ENCODE results near the gene SLC25A45.
A peak's percentile ranks its signal among the peaks of the same experiment; 100 is the strongest.
"Not testable (repeated sequence)": the region's sequence is repeated elsewhere in the genome, so short reads cannot be mapped to it uniquely, and the experiment has no call there.

The SLC25A45 gene

GRCh38 chr11:65418431-65418680 is 35.9 kb upstream of the SLC25A45 start:
- Mint-ChIP-seq H3K9me3 (no peaks in the 10 kb centered on the region), H3K4me3 (peak overlapping the region; percentile 100), H3K27me3 (no peaks in the 10 kb centered on the region), H3K4me1 (ENCODE audit: low read depth in 2 of 2) (peaks cover 59 to 62% of the 10 kb centered on the region in 2 donors), H3K27ac (peak overlapping the region; percentile 99), H3K36me3 (ENCODE audit: insufficient read depth) (peaks cover 62% of the 10 kb centered on the region)
- no peak for ATAC-seq (replicated peaks)
- DNase-seq: no peak

GRCh38 chr11:65417702-65418430 is 35.4 kb upstream of the SLC25A45 start:
- Mint-ChIP-seq H3K9me3 (no peaks in the 10 kb centered on the region), H3K27me3 (no peaks in the 10 kb centered on the region), H3K27ac (peak overlapping the region; percentile 99), H3K36me3 (ENCODE audit: insufficient read depth) (peaks cover 58% of the 10 kb centered on the region), H3K4me3 (peak overlapping the region; percentile 100), H3K4me1 (ENCODE audit: low read depth in 2 of 2) (peaks cover 56 to 58% of the 10 kb centered on the region in 2 donors)
- no peak for ATAC-seq (replicated peaks)
- peak in 1 of 3 experiments; percentile 38 for DNase-seq

GRCh38 chr11:65416841-65417701 is 34.6 kb upstream of the SLC25A45 start:
- Mint-ChIP-seq H3K27me3 (no peaks in the 10 kb centered on the region), H3K4me3 (peak overlapping the region; percentile 100), H3K27ac (peak overlapping the region; percentile 99), H3K36me3 (ENCODE audit: insufficient read depth) (peaks cover 58% of the 10 kb centered on the region), H3K9me3 (no peaks in the 10 kb centered on the region), H3K4me1 (ENCODE audit: low read depth in 2 of 2) (peaks cover 51 to 52% of the 10 kb centered on the region in 2 donors)
- ATAC-seq (replicated peaks): no peak
- no peak for DNase-seq

- Mint-ChIP-seq H3K4me3 (peak overlapping the region; percentile 100), H3K27ac (peak overlapping the region; percentile 99), H3K4me1 (ENCODE audit: low read depth in 2 of 2) (peaks cover 50 to 51% of the 10 kb centered on the region in 2 donors), H3K27me3 (no peaks in the 10 kb centered on the region), H3K9me3 (no peaks in the 10 kb centered on the region), H3K36me3 (ENCODE audit: insufficient read depth) (peaks cover 58% of the 10 kb centered on the region)
- DNase-seq (peak; percentile 92 to 94 (median 92)), ATAC-seq (replicated peaks) (peak; percentile 51)
Observed at GRCh38 chr11:65416341-65416824, 33.9 kb upstream of the SLC25A45 start.

GRCh38 chr11:65415499-65416340 is 33.3 kb upstream of the SLC25A45 start:
- Mint-ChIP-seq H3K4me3 (peak overlapping the region; percentile 100), H3K27me3 (no peaks in the 10 kb centered on the region), H3K27ac (peak overlapping the region; percentile 99), H3K36me3 (ENCODE audit: insufficient read depth) (peaks cover 54% of the 10 kb centered on the region), H3K9me3 (no peaks in the 10 kb centered on the region), H3K4me1 (ENCODE audit: low read depth in 2 of 2) (peaks cover 45 to 48% of the 10 kb centered on the region in 2 donors)
- ATAC-seq (replicated peaks): no peak
- DNase-seq: no peak

- no peak overlapping the region for H3K27ac Mint-ChIP-seq
- no peak overlapping the region for H3K4me3 Mint-ChIP-seq
- DNase-seq (no peak), ATAC-seq (replicated peaks) (no peak)
- H3K36me3 Mint-ChIP-seq (ENCODE audit: insufficient read depth): peaks cover 54% of the 10 kb centered on the region
- peaks cover 39 to 40% of the 10 kb centered on the region in 2 donors for H3K4me1 Mint-ChIP-seq (ENCODE audit: low read depth in 2 of 2)
- no peaks in the 10 kb centered on the region for H3K27me3 Mint-ChIP-seq
- no peaks in the 10 kb centered on the region for H3K9me3 Mint-ChIP-seq
Observed at GRCh38 chr11:65414776-65415498, 32.5 kb upstream of the SLC25A45 start.

GRCh38 chr11:65413077-65413664 is 30.7 kb upstream of the SLC25A45 start:
- not testable (repeated sequence) for H3K27ac Mint-ChIP-seq; H3K9me3 Mint-ChIP-seq; H3K27me3 Mint-ChIP-seq; DNase-seq; H3K4me3 Mint-ChIP-seq; ATAC-seq (replicated peaks)
- Mint-ChIP-seq H3K36me3 (ENCODE audit: insufficient read depth) (peaks cover 53% of the 10 kb centered on the region), H3K4me1 (ENCODE audit: low read depth in 2 of 2) (peaks cover 24 to 29% of the 10 kb centered on the region in 2 donors)

- H3K9me3 Mint-ChIP-seq: no peaks in the 10 kb centered on the region
- DNase-seq (no peak), ATAC-seq (replicated peaks) (no peak)
- no peaks in the 10 kb centered on the region for H3K27me3 Mint-ChIP-seq
- H3K36me3 Mint-ChIP-seq (ENCODE audit: insufficient read depth): peaks cover 56% of the 10 kb centered on the region
- peaks cover 17 to 22% of the 10 kb centered on the region in 2 donors for H3K4me1 Mint-ChIP-seq (ENCODE audit: low read depth in 2 of 2)
- H3K4me3 Mint-ChIP-seq: no peak overlapping the region
- no peak overlapping the region for H3K27ac Mint-ChIP-seq
Observed at GRCh38 chr11:65412271-65413076, 30.0 kb upstream of the SLC25A45 start.

GRCh38 chr11:65411681-65412070 is 29.2 kb upstream of the SLC25A45 start:
- no peaks in the 10 kb centered on the region for H3K9me3 Mint-ChIP-seq
- peaks cover 9 to 14% of the 10 kb centered on the region in 2 donors for H3K4me1 Mint-ChIP-seq (ENCODE audit: low read depth in 2 of 2)
- DNase-seq (no peak), ATAC-seq (replicated peaks) (no peak)
- no peaks in the 10 kb centered on the region for H3K27me3 Mint-ChIP-seq
- no peak overlapping the region for H3K4me3 Mint-ChIP-seq
- H3K36me3 Mint-ChIP-seq (ENCODE audit: insufficient read depth): peaks cover 55% of the 10 kb centered on the region
- no peak overlapping the region for H3K27ac Mint-ChIP-seq

GRCh38 chr11:65410936-65411680 is 28.7 kb upstream of the SLC25A45 start:
- Mint-ChIP-seq H3K27ac (no peak overlapping the region), H3K27me3 (no peaks in the 10 kb centered on the region), H3K9me3 (no peaks in the 10 kb centered on the region), H3K4me1 (ENCODE audit: low read depth in 2 of 2) (peaks cover 6 to 8% of the 10 kb centered on the region in 2 donors), H3K36me3 (ENCODE audit: insufficient read depth) (peaks cover 57% of the 10 kb centered on the region), H3K4me3 (no peak overlapping the region)
- DNase-seq: no peak
- ATAC-seq (replicated peaks): no peak

- no peak for ATAC-seq (replicated peaks)
- no peak for DNase-seq
- Mint-ChIP-seq H3K9me3 (no peaks in the 10 kb centered on the region), H3K4me3 (no peak overlapping the region), H3K27me3 (no peaks in the 10 kb centered on the region), H3K27ac (peak overlapping the region in 1 of 2 donors; percentile 60), H3K36me3 (ENCODE audit: insufficient read depth) (peaks cover 60% of the 10 kb centered on the region), H3K4me1 (ENCODE audit: low read depth in 2 of 2) (peaks cover 4 to 6% of the 10 kb centered on the region in 2 donors)
Observed at GRCh38 chr11:65404638-65405339, 22.3 kb upstream of the SLC25A45 start.
